ENCODE measurements around the gene KANK3. TPM values are rescaled to one million over a fixed set of nuclear protein-coding genes. Genes with fewer than 3 reads are reported as not detected.

Gene KANK3
- polyA plus RNA-seq, 1 donor (not counting 4 experiments of a cell fraction or from before 2014, with no cell fraction given) = 0.16 TPM

DNA sequence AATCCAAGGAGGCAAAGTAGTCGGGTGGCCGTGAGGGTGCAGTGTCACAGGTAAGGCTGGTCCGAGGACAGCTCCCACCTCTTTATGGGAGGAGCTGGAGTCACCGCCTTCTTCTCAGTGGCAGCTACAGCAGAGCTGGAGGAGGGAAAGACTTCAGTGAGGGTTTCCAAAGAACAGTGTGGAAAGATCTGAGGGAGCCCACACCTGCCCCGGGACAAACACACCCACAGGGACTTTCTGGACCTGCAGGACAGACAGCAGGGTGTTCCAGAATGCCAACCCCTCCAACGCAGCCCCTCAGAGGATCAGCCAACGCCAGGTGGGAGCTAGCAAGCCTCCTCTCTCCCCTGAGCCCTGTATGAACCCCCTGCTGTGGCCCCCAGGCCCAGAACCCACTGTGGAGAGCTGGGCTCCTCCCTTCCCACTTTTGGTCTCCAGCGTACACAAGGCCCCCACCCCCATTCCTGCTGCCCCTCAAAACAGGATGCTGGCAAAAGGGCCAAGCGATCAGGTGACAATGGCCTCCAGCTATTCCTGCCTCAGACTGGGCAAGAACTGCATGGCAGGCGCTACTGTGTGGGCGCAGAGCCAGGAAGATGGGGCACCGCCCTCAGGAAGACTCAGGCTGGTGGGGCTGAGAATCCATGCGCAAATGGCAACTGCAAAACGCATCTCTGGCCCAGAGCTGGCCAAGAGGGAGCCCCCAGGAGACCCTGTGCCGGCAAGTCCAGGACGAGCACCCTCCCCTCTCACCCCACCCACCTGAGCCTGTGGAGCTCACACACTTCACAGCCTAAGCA lies 31.4 kb downstream of the KANK3 start:
- Histone ChIP-seq H2AFZ (ENCODE audit: control insufficient read depth, low read length) (no peak overlapping the region), H3K9me3 (ENCODE audit: control insufficient read depth, low read depth, low read length) (no peaks in the 10 kb centered on the region), H3K9ac (ENCODE audit: control insufficient read depth, extremely low read depth, insufficient read depth, low read length) (no peak overlapping the region), H3K27ac (ENCODE audit: control insufficient read depth, insufficient read depth, low read length) (no peak overlapping the region), H3K79me2 (ENCODE audit: control insufficient read depth, insufficient read depth, low read length) (no peaks in the 10 kb centered on the region), H3K4me1 (ENCODE audit: control insufficient read depth, extremely low read depth, insufficient read depth, low read length) (peaks cover 23% of the 10 kb centered on the region), H4K20me1 (ENCODE audit: control insufficient read depth, extremely low read depth, insufficient read depth, low read length) (no peaks in the 10 kb centered on the region), H3K36me3 (ENCODE audit: control insufficient read depth in 2 of 2, extremely low read depth in 1 of 2, insufficient read depth in 2 of 2, low read length in 2 of 2) (peaks cover 14 to 31% of the 10 kb centered on the region in 2 experiments), H3K4me3 (ENCODE audit: control insufficient read depth in 2 of 3, extremely low read depth in 1 of 3, insufficient read depth in 2 of 3, low read depth in 1 of 3, low read length in 3 of 3) (no peak overlapping the region), H3K27me3 (ENCODE audit: control insufficient read depth, extremely low read depth, insufficient read depth, low read length) (no peaks in the 10 kb centered on the region), H3K4me2 (ENCODE audit: control insufficient read depth, extremely low read depth, insufficient read depth, low read depth, low read length) (no peak overlapping the region), H3K9me1 (ENCODE audit: control insufficient read depth, extremely low read depth, insufficient read depth, low read length) (no peaks in the 10 kb centered on the region)
- dilution Hi-C loops (cut with MboI; ENCODE audit: extremely low pct_ligation_motif_present, low sequenced_read_pairs) = no loop called here
- no peak for FAIRE-seq
- no peak for DNase-seq (ENCODE audit: low read depth, low spot score)
- no peak for TF ChIP-seq EZH2 (IDR thresholded peaks at IDR 0.05; ENCODE audit: low read length)
- no peak for TF ChIP-seq CTCF (optimal IDR thresholded peaks at IDR 0.05 in 1 of 3, IDR thresholded peaks at IDR 0.05 in 1 of 3, conservative IDR thresholded peaks at IDR 0.05 in 1 of 3; ENCODE audit: extremely low read depth in 1 of 3, insufficient read depth in 2 of 3, low read length in 3 of 3)

DNA sequence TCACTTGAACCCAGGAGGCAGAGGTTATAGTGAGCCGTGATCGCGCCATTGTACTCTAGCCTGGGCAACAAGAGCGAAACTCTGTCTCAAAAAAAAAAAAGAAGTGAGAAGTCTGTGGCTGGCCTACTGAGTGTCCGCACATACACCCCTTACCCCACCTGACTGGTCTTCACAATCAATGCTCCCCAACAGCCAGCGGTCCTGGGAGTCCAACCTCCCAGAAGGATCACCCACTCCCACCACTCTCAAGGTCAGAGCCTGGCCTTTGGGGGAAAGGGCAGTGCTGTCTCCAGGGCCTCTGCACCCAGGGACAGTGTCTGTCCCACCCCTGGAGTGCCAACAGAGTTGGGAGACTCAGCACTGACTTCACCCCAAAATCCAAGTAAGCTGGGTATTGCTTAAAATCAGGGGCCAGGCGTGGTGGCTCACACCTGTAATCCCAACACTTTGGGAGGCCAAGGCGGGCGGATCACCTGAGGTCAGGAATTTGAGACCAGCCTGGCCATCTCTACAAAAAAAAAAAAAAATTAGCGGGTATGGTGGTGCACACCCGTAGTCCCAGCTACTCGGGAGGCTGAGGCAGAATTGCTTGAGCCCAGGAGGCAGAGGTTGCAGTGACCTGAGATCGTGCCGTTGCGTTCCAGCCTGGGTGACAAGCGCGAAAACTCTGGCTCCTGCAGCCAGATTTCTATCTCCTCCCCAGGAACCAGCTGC lies 32.6 kb downstream of the KANK3 start:
- no peak for TF ChIP-seq CTCF (optimal IDR thresholded peaks at IDR 0.05 in 1 of 3, IDR thresholded peaks at IDR 0.05 in 1 of 3, conservative IDR thresholded peaks at IDR 0.05 in 1 of 3; ENCODE audit: extremely low read depth in 1 of 3, insufficient read depth in 2 of 3, low read length in 3 of 3)
- TF ChIP-seq EZH2 (IDR thresholded peaks at IDR 0.05; ENCODE audit: low read length) = no peak
- no peak overlapping the region for H3K9ac ChIP-seq (ENCODE audit: control insufficient read depth, extremely low read depth, insufficient read depth, low read length)
- peaks cover 23% of the 10 kb centered on the region for H3K4me1 ChIP-seq (ENCODE audit: control insufficient read depth, extremely low read depth, insufficient read depth, low read length)
- no peak overlapping the region for H3K4me3 ChIP-seq (ENCODE audit: control insufficient read depth in 2 of 3, extremely low read depth in 1 of 3, insufficient read depth in 2 of 3, low read depth in 1 of 3, low read length in 3 of 3)
- no peak overlapping the region for H3K4me2 ChIP-seq (ENCODE audit: control insufficient read depth, extremely low read depth, insufficient read depth, low read depth, low read length)
- H3K27me3 ChIP-seq (ENCODE audit: control insufficient read depth, extremely low read depth, insufficient read depth, low read length) = no peaks in the 10 kb centered on the region
- DNase-seq (ENCODE audit: low read depth, low spot score) = no peak
- H3K9me1 ChIP-seq (ENCODE audit: control insufficient read depth, extremely low read depth, insufficient read depth, low read length) = no peaks in the 10 kb centered on the region
- no peaks in the 10 kb centered on the region for H3K79me2 ChIP-seq (ENCODE audit: control insufficient read depth, insufficient read depth, low read length)
- H3K36me3 ChIP-seq (ENCODE audit: control insufficient read depth in 2 of 2, extremely low read depth in 1 of 2, insufficient read depth in 2 of 2, low read length in 2 of 2) = peaks cover 12 to 28% of the 10 kb centered on the region in 2 experiments
- FAIRE-seq = no peak
- no peaks in the 10 kb centered on the region for H3K9me3 ChIP-seq (ENCODE audit: control insufficient read depth, low read depth, low read length)
- dilution Hi-C loops (cut with MboI; ENCODE audit: extremely low pct_ligation_motif_present, low sequenced_read_pairs) = no loop called here
- no peaks in the 10 kb centered on the region for H4K20me1 ChIP-seq (ENCODE audit: control insufficient read depth, extremely low read depth, insufficient read depth, low read length)
- no peak overlapping the region for H3K27ac ChIP-seq (ENCODE audit: control insufficient read depth, insufficient read depth, low read length)
- H2AFZ ChIP-seq (ENCODE audit: control insufficient read depth, low read length) = no peak overlapping the region

Data from keratinocyte (primary cell).